ENCODE measurements around the gene STIM1.
"Not testable (repeated sequence)": the region's sequence is repeated elsewhere in the genome, so short reads cannot be mapped to it uniquely, and the experiment has no call there.

STIM1 gene

DNA sequence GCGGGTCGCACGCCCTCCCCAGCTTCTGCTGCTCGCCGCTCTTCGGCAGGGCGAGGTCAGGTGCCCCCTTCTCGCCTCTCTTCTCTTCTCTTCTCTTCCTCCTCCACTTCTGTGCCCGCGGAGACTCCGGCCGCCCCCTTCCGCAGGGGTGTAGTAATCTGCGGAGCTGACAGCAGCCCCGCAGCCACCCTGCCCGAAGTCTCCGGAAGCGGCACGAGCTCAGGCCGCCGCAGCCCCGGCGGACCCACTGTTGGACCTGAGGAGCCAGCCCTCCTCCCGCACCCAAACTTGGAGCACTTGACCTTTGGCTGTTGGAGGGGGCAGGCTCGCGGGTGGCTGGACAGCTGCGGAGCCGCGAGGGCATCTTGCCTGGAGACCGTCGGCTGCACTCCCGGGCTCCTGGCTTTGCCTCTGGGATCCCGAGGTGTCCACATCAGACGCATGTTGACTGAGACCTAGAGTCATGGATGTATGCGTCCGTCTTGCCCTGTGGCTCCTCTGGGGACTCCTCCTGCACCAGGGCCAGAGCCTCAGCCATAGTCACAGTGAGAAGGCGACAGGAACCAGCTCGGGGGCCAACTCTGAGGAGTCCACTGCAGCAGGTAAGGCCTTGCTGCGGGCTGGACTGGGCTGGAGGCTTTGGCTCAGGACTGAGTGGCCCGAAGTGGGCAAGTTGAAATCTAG lies 486 bp downstream of the STIM1 start:
- Mint-ChIP-seq H3K4me1 (ENCODE audit: low read depth) (peaks cover 65% of the 10 kb centered on the region), H3K9me3 (no peaks in the 10 kb centered on the region), H3K4me3 (peak overlapping the region; percentile 97), H3K27me3 (ENCODE audit: low read depth) (no peaks in the 10 kb centered on the region), H3K36me3 (ENCODE audit: low read depth) (peaks cover 5% of the 10 kb centered on the region), H3K27ac (peak overlapping the region; percentile 97)

DNA sequence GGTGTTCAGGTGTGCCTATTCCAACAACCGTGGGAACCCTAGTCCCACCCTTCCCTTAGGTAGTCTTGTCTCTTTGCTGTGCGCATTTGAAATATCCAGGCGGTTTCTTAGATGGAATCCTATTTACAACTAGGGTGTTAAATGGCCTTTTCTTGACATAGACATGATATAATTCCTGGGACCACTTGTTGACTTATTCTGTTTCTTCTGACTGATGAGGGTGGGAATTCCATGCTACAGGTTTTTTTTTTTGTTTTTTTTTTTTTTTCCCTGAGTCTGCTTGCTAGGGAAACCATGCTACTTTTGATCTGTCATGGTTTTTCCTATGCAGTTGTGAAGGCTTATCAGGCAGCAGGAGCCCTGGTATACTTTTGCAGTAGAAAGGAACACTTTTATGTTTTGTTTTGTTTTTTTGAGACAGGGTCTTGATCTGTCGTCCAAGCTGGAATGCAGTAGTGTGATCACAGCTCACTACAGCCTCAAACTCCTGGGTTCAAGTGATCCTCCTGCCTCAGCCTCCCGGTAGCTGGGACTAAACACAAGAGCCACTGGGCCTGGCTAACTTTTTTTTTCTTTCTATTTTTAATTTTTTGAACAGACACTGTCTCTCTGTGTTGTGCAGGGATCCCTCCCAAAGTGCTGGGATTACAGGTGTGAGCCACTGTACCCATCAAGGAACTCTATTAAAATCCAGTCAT lies 1.5 kb downstream of the STIM1 start:
- peaks cover 72% of the 10 kb centered on the region for H3K4me1 Mint-ChIP-seq (ENCODE audit: low read depth)

DNA sequence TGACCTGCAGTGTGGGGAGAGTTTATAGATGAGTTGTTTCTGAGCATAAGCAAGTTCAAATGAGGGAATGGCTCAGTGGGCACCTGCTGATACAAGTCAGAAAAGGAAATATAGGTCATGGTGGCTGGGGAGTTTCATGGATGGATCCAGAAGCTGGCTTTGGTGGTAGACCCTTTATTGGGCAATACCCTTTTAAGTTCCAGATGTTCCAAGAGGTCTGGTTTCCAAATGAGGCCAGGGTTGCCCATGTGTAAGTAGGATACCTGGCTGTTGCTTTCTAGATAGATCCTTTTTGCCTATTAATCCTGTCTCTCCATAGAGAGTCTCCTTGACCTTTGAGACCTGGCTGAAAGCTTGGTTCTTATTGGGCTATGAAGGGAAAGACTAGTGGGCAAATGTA lies 2.2 kb downstream of the STIM1 start:
- H3K36me3 Mint-ChIP-seq (ENCODE audit: low read depth): peaks cover 8% of the 10 kb centered on the region
- peak overlapping the region; percentile 97 for H3K27ac Mint-ChIP-seq
- H3K9me3 Mint-ChIP-seq: no peaks in the 10 kb centered on the region

More for the DNA sequence above, 1.5 kb downstream of the STIM1 start:
- Mint-ChIP-seq H3K4me3 (peak overlapping the region; percentile 97), H3K27me3 (ENCODE audit: low read depth) (no peaks in the 10 kb centered on the region), H3K9me3 (no peaks in the 10 kb centered on the region), H3K36me3 (ENCODE audit: low read depth) (peaks cover 8% of the 10 kb centered on the region), H3K27ac (peak overlapping the region; percentile 97)

DNA sequence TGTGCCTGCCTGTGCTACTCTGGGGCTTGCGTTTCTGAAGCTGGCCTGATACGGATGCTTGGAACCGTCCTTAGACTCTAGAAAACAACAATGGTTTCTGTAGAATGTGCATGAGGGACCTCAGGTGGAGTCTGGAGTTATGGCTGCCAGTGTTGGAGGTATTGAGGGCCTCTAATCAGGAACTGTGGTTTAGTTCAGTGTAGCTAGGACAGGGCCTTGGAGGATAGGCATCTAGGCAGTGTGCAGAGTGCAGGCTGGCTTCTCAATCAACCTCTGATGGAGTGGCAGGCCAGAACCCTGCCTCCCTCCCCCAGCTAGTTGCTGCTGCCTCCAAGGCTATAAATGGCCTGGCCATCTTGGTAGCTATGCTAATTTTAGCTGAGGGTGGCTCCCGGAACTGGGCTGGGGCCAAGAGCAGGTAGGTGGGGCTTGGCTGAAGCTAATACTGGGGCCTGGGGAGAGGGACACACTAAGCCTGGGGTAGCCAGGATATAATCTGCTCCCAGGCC lies 4.0 kb downstream of the STIM1 start:
- Mint-ChIP-seq H3K27me3 (ENCODE audit: low read depth) (no peaks in the 10 kb centered on the region), H3K4me3 (peak overlapping the region; percentile 97), H3K9me3 (no peaks in the 10 kb centered on the region), H3K27ac (peak overlapping the region; percentile 77), H3K4me1 (ENCODE audit: low read depth) (peaks cover 67% of the 10 kb centered on the region), H3K36me3 (ENCODE audit: low read depth) (peaks cover 12% of the 10 kb centered on the region)

More for the DNA sequence above, 2.2 kb downstream of the STIM1 start:
- Mint-ChIP-seq H3K4me1 (ENCODE audit: low read depth) (peaks cover 74% of the 10 kb centered on the region), H3K27me3 (ENCODE audit: low read depth) (no peaks in the 10 kb centered on the region), H3K4me3 (peak overlapping the region; percentile 97)

DNA sequence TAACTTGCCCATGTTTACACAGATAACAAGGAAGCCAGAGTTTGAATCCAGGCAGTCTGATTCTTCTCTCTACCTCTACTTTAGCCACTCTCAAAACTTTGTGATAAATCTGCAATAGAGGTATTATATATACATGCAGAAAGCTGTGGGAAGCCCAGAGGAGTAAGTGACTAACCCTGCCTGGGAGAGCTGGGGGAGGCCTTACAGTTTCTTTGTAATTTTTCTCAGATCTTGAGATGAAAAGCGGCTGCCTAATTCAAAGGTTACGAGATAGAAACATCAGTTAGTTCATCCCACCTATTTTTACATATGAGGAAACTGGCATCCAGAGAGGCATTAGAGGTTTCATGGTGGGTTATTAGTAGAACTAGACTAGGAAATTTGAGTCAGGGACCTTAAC lies 4.9 kb downstream of the STIM1 start:
- H3K4me1 Mint-ChIP-seq (ENCODE audit: low read depth): peaks cover 73% of the 10 kb centered on the region
- no peaks in the 10 kb centered on the region for H3K9me3 Mint-ChIP-seq
- H3K27ac Mint-ChIP-seq: peak overlapping the region; percentile 89
- no peaks in the 10 kb centered on the region for H3K27me3 Mint-ChIP-seq (ENCODE audit: low read depth)
- H3K4me3 Mint-ChIP-seq: peak overlapping the region; percentile 81
- H3K36me3 Mint-ChIP-seq (ENCODE audit: low read depth): peaks cover 14% of the 10 kb centered on the region

DNA sequence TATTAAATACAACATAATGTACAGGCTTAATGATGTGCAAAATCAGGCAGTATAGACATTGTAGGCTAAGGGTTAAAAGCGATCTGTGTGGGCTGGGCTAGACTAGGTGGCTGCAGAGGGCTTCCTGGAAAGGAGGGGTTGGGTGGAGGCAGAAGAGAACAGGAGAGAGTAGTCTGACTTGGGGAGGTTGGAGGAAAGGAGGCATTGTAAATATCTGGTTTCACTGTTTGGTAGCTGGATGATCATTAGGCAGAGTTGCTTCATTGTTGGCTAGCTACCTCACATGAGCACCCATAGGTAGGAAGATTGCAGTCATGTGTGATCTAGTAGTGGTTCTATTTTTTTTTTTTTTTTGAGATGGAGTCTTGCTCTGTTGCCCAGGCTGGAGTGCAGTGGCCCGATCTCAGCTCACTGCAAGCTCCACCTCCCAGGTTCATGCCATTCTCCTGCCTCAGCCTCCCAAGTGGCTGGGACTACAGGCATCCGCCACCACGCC lies 5.5 kb downstream of the STIM1 start:
- not testable (repeated sequence) for H3K27me3 Mint-ChIP-seq (ENCODE audit: low read depth); H3K9me3 Mint-ChIP-seq
- peak overlapping the region; percentile 81 for H3K4me3 Mint-ChIP-seq
- H3K27ac Mint-ChIP-seq: peak overlapping the region; percentile 89
- H3K4me1 Mint-ChIP-seq (ENCODE audit: low read depth): peaks cover 78% of the 10 kb centered on the region
- peaks cover 14% of the 10 kb centered on the region for H3K36me3 Mint-ChIP-seq (ENCODE audit: low read depth)

DNA sequence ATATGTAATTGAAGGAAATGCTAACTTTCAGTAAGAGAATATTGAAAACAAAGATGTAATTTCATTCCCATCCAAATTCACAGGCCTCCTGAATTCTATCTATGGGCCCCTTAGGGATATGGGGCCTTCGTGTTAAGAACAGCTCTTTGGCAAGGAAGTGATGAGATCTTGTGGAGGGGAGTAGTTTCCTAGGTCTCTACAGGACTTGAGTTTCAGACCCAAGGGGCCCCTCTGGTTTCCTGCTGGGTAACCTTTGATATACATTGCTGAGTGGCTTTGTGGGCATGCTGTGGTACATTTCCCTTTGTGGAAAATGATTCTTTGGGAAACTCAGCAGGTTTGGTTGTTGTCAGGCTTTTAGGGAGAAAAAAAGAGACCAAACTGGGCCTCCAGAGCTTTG lies 6.2 kb downstream of the STIM1 start:
- Mint-ChIP-seq H3K9me3 (no peaks in the 10 kb centered on the region), H3K4me3 (peak overlapping the region; percentile 81), H3K4me1 (ENCODE audit: low read depth) (peaks cover 79% of the 10 kb centered on the region), H3K27me3 (ENCODE audit: low read depth) (no peaks in the 10 kb centered on the region), H3K36me3 (ENCODE audit: low read depth) (peaks cover 14% of the 10 kb centered on the region), H3K27ac (peak overlapping the region; percentile 89)

DNA sequence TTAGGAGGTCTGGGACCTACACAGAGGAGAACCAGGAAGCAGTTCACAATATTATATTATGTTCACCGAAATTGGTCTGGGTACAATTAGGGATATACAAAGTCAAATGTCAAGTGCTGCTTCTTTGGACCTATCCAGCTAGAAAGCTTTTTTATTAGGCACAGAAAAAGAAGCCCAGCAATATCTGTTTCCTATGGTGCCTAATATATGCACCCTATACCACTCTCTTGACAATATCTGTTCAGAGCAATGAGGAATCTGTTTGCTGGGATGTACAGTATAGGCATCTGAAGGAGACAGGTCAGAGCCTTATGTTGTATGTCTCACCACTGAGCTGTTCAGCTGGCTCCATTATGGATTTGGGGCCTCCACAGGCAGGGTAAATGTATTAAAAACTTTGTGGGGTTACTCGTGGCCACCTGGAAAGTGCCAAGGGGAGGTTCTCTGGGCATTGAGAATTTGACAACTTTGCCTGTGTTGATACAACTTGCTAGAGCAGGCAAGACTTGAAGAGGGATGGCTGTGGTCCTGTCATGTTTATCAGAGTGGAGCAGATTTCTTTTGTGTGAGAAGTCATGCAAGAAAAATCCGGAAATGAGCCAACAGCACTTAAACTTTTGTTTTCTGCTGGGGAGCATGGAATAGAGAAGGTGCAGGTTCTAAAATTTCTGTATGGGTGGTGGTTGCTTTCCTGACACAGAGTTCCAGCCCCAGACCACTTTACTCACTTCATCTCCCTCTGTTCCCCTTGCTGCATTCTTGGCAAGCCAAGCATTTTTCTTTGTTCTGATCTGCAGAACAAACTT lies 10.1 kb downstream of the STIM1 start:
- Mint-ChIP-seq H3K4me1 (ENCODE audit: low read depth) (peaks cover 74% of the 10 kb centered on the region), H3K9me3 (no peaks in the 10 kb centered on the region), H3K27ac (peak overlapping the region; percentile 80), H3K4me3 (peak overlapping the region; percentile 60), H3K27me3 (ENCODE audit: low read depth) (no peaks in the 10 kb centered on the region), H3K36me3 (ENCODE audit: low read depth) (peaks cover 13% of the 10 kb centered on the region)

DNA sequence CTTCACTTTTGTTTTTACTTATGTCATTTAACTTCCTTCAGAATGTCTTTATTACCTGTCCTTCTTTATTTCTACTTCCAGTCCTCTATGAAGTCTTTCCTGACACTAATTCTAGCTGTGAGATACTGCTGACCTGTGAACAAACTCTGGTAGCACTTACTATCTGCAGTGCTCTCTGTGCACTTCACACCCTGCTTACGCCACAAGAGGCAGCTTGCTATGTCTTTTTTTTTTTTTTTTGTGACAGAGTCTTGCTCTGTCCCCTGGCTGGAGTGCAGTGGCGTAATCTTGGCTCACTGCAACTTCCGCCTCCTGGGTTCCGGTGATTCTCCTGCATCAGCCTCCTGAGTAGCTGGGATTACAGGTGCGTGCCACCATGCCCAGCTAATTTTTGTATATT lies 10.7 kb downstream of the STIM1 start:
- peak overlapping the region; percentile 80 for H3K27ac Mint-ChIP-seq
- H3K9me3 Mint-ChIP-seq: no peaks in the 10 kb centered on the region
- H3K27me3 Mint-ChIP-seq (ENCODE audit: low read depth): no peaks in the 10 kb centered on the region
- peaks cover 73% of the 10 kb centered on the region for H3K4me1 Mint-ChIP-seq (ENCODE audit: low read depth)
- H3K36me3 Mint-ChIP-seq (ENCODE audit: low read depth): peaks cover 13% of the 10 kb centered on the region
- peak overlapping the region; percentile 60 for H3K4me3 Mint-ChIP-seq

DNA sequence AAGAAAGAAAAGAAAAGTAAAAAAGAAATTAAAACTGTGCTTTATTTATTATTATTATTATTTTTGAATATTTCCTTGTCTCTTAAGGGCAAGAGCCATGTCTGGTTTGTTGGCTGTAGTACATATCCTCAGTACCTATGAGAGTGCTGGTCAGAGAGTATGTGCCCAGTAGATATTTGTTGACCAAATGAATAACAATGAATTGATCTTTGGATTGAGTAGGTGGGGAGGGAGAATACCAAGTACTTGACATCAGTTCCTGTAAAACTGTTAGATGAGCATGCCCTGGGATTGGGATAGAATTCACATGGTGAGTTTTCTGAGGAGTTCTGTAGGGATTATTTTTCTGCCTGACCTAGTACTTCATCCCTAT lies 11.4 kb downstream of the STIM1 start:
- Mint-ChIP-seq H3K36me3 (ENCODE audit: low read depth) (peaks cover 15% of the 10 kb centered on the region), H3K4me1 (ENCODE audit: low read depth) (peaks cover 73% of the 10 kb centered on the region), H3K27ac (peak overlapping the region; percentile 47), H3K4me3 (peak overlapping the region; percentile 18), H3K27me3 (ENCODE audit: low read depth) (no peaks in the 10 kb centered on the region), H3K9me3 (no peaks in the 10 kb centered on the region)

DNA sequence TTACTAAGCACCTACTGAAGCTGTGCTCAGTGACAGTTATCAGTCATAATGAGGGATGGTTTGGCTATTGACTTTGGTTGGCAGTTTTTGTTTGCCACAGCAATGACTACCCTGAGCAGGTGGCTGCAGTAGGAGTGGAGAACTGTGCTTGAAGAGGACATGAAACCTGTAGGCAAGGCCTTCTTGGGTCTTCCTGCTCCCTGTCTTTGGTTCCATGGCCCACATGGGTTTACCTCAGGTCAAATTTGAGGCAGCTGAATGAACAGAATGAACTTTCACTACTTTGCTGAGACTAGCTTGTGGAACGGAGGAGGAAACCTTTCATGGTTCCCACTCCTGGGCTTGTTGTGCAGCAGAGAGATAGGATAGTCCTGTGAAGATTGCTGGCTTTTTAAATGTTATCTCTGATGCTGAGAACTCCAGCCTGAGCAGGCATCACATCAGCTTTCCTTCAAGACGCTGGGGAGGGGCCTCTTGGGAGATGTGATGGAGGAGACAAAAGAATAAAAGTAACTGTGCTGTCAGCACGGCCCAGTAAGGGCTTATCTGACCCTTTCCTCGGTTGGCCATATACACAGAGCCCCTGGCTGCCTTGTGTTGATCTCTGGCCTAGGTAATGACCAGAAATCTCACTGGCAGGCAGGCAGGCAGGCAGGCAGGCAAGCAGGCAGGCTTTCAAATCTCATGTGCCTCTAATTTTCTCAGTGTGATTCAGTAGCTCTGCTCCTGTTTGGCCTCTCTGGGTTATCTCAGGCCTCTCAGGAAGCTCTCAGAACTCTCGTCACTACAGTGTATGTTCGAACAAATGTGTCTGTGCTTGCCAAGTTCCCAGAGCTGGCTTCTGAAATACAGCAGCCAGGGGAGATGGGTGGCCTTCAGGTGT lies 12.0 kb downstream of the STIM1 start:
- Mint-ChIP-seq H3K9me3 (no peaks in the 10 kb centered on the region), H3K4me1 (ENCODE audit: low read depth) (peaks cover 69% of the 10 kb centered on the region), H3K36me3 (ENCODE audit: low read depth) (peaks cover 16% of the 10 kb centered on the region), H3K27ac (peak overlapping the region; percentile 47), H3K27me3 (ENCODE audit: low read depth) (no peaks in the 10 kb centered on the region), H3K4me3 (peak overlapping the region; percentile 18)

DNA sequence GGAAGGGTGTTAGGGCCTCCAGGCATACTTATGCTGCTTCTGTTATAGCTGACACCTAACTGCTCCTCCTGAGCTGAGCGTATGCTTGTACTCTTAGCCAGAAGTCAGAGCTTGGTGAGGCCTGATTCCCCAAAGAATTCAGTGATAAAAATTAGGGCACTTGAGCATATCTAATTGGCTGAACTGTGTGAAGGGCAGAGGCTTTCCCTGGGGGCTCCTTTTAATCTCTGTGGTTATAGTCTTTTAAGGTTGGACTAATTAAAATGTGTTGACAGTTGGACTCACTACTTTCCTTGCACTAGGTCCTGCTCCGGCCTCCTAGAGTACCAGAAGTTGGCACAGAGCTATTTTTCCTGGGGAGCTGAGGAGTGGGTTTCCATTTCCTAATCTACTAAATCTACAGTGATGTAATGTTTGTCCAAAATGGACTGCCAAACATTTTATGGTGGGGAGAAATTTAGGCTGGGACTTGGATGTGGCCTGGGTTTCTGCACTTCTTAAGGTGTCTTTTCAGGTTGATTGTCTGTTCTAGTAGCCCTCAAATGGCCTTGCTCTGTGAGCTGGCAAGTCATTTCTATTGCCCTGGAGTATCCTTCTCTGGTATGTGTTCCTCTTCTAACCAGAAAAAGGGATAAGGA lies 18.4 kb downstream of the STIM1 start:
- Mint-ChIP-seq H3K27me3 (ENCODE audit: low read depth) (no peaks in the 10 kb centered on the region), H3K36me3 (ENCODE audit: low read depth) (peaks cover 15% of the 10 kb centered on the region), H3K9me3 (no peaks in the 10 kb centered on the region), H3K4me3 (no peak overlapping the region), H3K27ac (no peak overlapping the region), H3K4me1 (ENCODE audit: low read depth) (peaks cover 55% of the 10 kb centered on the region)

DNA sequence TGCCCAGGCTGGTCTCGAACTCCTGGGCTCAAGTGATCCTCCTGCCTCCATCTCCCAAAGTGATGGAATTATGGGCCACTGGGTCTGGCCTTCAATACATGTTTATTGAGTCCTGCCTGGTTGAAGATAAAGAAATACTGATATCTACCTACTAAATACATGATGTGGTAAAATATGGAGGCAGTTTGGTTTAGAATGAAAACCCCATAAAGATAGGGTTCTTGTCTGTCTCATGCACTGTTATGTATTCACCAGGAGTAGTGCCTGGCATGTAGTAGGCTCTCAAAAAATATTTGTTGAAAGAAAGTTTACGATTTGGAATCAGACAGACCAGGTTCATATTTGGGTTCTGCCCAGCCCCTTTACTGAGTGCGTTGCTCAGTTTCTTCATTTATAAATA lies 21.1 kb downstream of the STIM1 start:
- H3K27ac Mint-ChIP-seq: no peak overlapping the region
- peaks cover 53% of the 10 kb centered on the region for H3K4me1 Mint-ChIP-seq (ENCODE audit: low read depth)
- H3K27me3 Mint-ChIP-seq (ENCODE audit: low read depth): no peaks in the 10 kb centered on the region
- peaks cover 7% of the 10 kb centered on the region for H3K36me3 Mint-ChIP-seq (ENCODE audit: low read depth)
- no peak overlapping the region for H3K4me3 Mint-ChIP-seq
- no peaks in the 10 kb centered on the region for H3K9me3 Mint-ChIP-seq
